A549 (cell line): ENCODE results near the gene RPS16. TPM values are rescaled to one million over a fixed set of nuclear protein-coding genes. Genes with fewer than 3 reads are reported as not detected.

Experiments
- ATAC-seq, 2 experiments: fragments of 200-7000 bp in 1 of 2; fragments of >200 bp in 1 of 2; cut with Nextera tagmentation in 1 of 2; cut with Tn5 transposase in 1 of 2; 3 replicates each; pipeline versions ENCODE4 v1.8.0 to v1.9.1; 2018 to 2020; ENCODE audit warnings: mild to moderate bottlenecking in 1 of 2, moderate library complexity in 1 of 2
- CTCF ChIA-PET: fragments of 300-600 bp; sonication (Branson Sonifier 250); formaldehyde crosslinking; extraction: SDS; loops from one replicate; lab custom pipeline; 2021; ENCODE audit warnings: antibody characterized with exemption, inconsistent platforms; lab: Yijun Ruan, JAX
- POLR2A ChIA-PET: fragments of 350-600 bp; formaldehyde crosslinking; extraction: SDS; loops from one replicate; lab custom pipeline; 2021; ENCODE audit warnings: antibody characterized with exemption, inconsistent platforms; lab: Yijun Ruan, JAX
- DNase-seq, 2 experiments: peaks; one replicate each; pipeline versions ENCODE4 v3.0.0 to v3.0.0-alpha.2; 2011 to 2016; ENCODE audit warnings: low read depth in 1 of 2, low spot score in 1 of 2
- FAIRE-seq: peaks from 2 replicates; lab custom pipeline; 2011; peaks lifted over from hg19 to GRCh38; lab: Jason Lieb, UNC
- H3K27ac ChIP-seq, 2 experiments: fragments of >200 bp; sonication (Bioruptor Twin); formaldehyde crosslinking; 3 replicates each; pipeline ENCODE4 v1.5.1; 2016 to 2017
- H3K4me1 ChIP-seq: fragments of >200 bp; sonication (Bioruptor Twin); formaldehyde crosslinking; 3 replicates; pipeline ENCODE4 v1.6.1; 2016
- H3K4me2 ChIP-seq: fragments of >200 bp; sonication (Bioruptor Twin); formaldehyde crosslinking; 3 replicates; pipeline ENCODE4 v1.6.1; 2016
- H3K4me3 ChIP-seq: fragments of >200 bp; sonication (Bioruptor Twin); formaldehyde crosslinking; 3 replicates; pipeline ENCODE4 v1.5.1; 2016
- H3K9me3 ChIP-seq: fragments of >200 bp; sonication (Bioruptor Twin); formaldehyde crosslinking; 3 replicates; pipeline ENCODE4 v1.6.1; 2016
- BCL3 ChIP-seq: fragments of >200 bp; sonication (Bioruptor Twin); formaldehyde crosslinking; IDR thresholded peaks from 3 replicates; pipeline ENCODE4 v1.6.1; 2016
- CBX2 ChIP-seq: fragments of 200-600 bp; sonication (generic); IDR thresholded peaks from 2 replicates; pipeline ENCODE4 v1.6.1; 2016; ENCODE audit warnings: low read depth, mild to moderate bottlenecking, borderline replicate concordance
- CEBPB ChIP-seq, 2 experiments: fragments of >200 bp in 1 of 2; sonication (Bioruptor Twin) in 1 of 2; formaldehyde crosslinking in 1 of 2; IDR thresholded peaks; 2 replicates each; pipeline ENCODE4 v1.6.1; 2012 to 2016
- CHD2 ChIP-seq: fragments of 150-350 bp; IDR thresholded peaks from 2 replicates; pipeline ENCODE4 v1.6.1; 2014; ENCODE audit warnings: low read length; ENCODE audit not compliant: partially characterized antibody
- CTCF ChIP-seq: fragments of >200 bp; sonication (Bioruptor Twin); formaldehyde crosslinking; IDR thresholded peaks from 3 replicates; pipeline ENCODE4 v1.5.1; 2016
- FOSL2 ChIP-seq, 2 experiments: fragments of 450-650 bp in 1 of 2; fragments of >200 bp in 1 of 2; sonication (Bioruptor Twin) in 1 of 2; formaldehyde crosslinking; IDR thresholded peaks; 2 replicates each; pipeline versions ENCODE4 v1.5.0 to v1.6.1; 2016 to 2020; ENCODE audit warnings: mild to moderate bottlenecking in 1 of 2, moderate library complexity in 1 of 2
- FOXS1 ChIP-seq: fragments of 250-450 bp; sonication (Bioruptor Pico); IDR thresholded peaks from 2 replicates; pipeline ENCODE4 v1.5.0; 2020; ENCODE audit warnings: mild to moderate bottlenecking, moderate library complexity
- GATA3 ChIP-seq: IDR thresholded peaks from 2 replicates; pipeline ENCODE4 v1.6.1; 2012; ENCODE audit warnings: borderline replicate concordance
- HMGXB4 ChIP-seq: fragments of 250-450 bp; sonication (Bioruptor Pico); IDR thresholded peaks from 2 replicates; pipeline ENCODE4 v1.5.0; 2021; ENCODE audit warnings: mild to moderate bottlenecking, moderate library complexity, borderline replicate concordance
- HOXB5 ChIP-seq: fragments of 250-450 bp; sonication (Bioruptor Pico); IDR thresholded peaks from 2 replicates; pipeline ENCODE4 v1.5.0; 2020; ENCODE audit warnings: mild to moderate bottlenecking, moderate library complexity
- JUN ChIP-seq, 2 experiments: fragments of >200 bp; sonication (Bioruptor Twin); formaldehyde crosslinking; IDR thresholded peaks; 2 replicates in 1 of 2; 3 replicates in 1 of 2; pipeline ENCODE4 v1.6.1; 2016 to 2017
- KDM5A ChIP-seq: fragments of 200-600 bp; sonication (generic); IDR thresholded peaks from 2 replicates; pipeline ENCODE4 v1.6.1; 2016; ENCODE audit warnings: antibody characterized with exemption, mild to moderate bottlenecking
- MYC ChIP-seq: IDR thresholded peaks from 2 replicates; pipeline ENCODE4 v1.6.1; 2012; ENCODE audit warnings: mild to moderate bottlenecking, inconsistent platforms, low read length, improper control_type of control experiment, borderline replicate concordance
- PBX3 ChIP-seq: IDR thresholded peaks from 2 replicates; pipeline ENCODE4 v1.6.1; 2012
- PHF8 ChIP-seq: fragments of 200-600 bp; sonication (generic); IDR thresholded peaks from 2 replicates; pipeline ENCODE4 v1.6.1; 2016; ENCODE audit warnings: low read depth, mild to moderate bottlenecking, antibody characterized with exemption, moderate library complexity, borderline replicate concordance
- POLR2A ChIP-seq: IDR thresholded peaks from 2 replicates; pipeline ENCODE4 v1.6.1; 2012; ENCODE audit warnings: mild to moderate bottlenecking, low read length
- RCOR1 ChIP-seq: fragments of 150-350 bp; IDR thresholded peaks from 2 replicates; pipeline ENCODE4 v1.6.1; 2014; ENCODE audit warnings: antibody characterized with exemption, low read length, low read depth
- REST ChIP-seq: fragments of 200-600 bp; sonication (generic); IDR thresholded peaks from 2 replicates; pipeline ENCODE4 v1.6.1; 2016; ENCODE audit warnings: antibody characterized with exemption, mild to moderate bottlenecking, moderate library complexity
- RFX5 ChIP-seq: fragments of 450-650 bp; IDR thresholded peaks from 2 replicates; pipeline ENCODE4 v1.7.1; 2014; ENCODE audit warnings: antibody characterized with exemption, mild to moderate bottlenecking, moderate library complexity
- SMC3 ChIP-seq: fragments of >200 bp; sonication (Bioruptor Twin); formaldehyde crosslinking; IDR thresholded peaks from 3 replicates; pipeline ENCODE4 v1.6.1; 2018; ENCODE audit warnings: inconsistent platforms
- TP53 ChIP-seq: fragments of 250-450 bp; sonication (Bioruptor Pico); IDR thresholded peaks from 2 replicates; pipeline ENCODE4 v1.5.0; 2021; ENCODE audit warnings: mild to moderate bottlenecking, moderate library complexity
- ZFP36 ChIP-seq: fragments of 450-650 bp; IDR thresholded peaks from 2 replicates; pipeline ENCODE4 v1.6.1; 2014; ENCODE audit warnings: borderline replicate concordance; ENCODE audit not compliant: partially characterized antibody
- WGBS: methylation state at CpG from one replicate; pipeline ENCODE4 v1.1.6; 2017; ENCODE audit errors: missing lambda C conversion rate; 5-methylcytosine and 5-hydroxymethylcytosine counted together
- polyA plus RNA-seq, 4 experiments: library from polyadenylated mRNA; depleted of rRNA in 3 of 4; stranded (reverse); fragments of >200 nt; fragmentation: RNase III in 1 of 4; extraction: RNeasy Plus Mini Kit Qiagen cat#74134 plus additional on column Dnase treatment in 1 of 4; gene quantifications; 2 replicates in 3 of 4; 3 replicates in 1 of 4; pipeline ENCODE4 v1.2.3, GENCODE V29; 2011 to 2017

The RPS16 gene
- polyA plus RNA-seq, 2 of the 4 experiments (the other 2 are of a cell fraction), result 4,348 to 4,855 TPM

- TF ChIP-seq REST (no peak), CEBPB (IDR thresholded peaks at IDR 0.05) (peak; percentile 62 to 76; a peak in 3 of 4 replicates), PBX3 (no peak)
Observed at GRCh38 chr19:39413911-39414608, 21.7 kb downstream of the RPS16 start (continued).

GRCh38 chr19:39413272-39413910 is 22.4 kb downstream of the RPS16 start:
- Histone ChIP-seq H3K4me1 (peaks cover 40% of the 10 kb centered on the region), H3K4me2 (peak overlapping the region; percentile 89), H3K4me3 (peak overlapping the region; percentile 67), H3K27ac (peak overlapping the region; percentile 89 to 94), H3K9me3 (no peaks in the 10 kb centered on the region)
- TF ChIP-seq PHF8 (no peak), BCL3 (no peak), RFX5 (no peak), POLR2A (peak; percentile 37; the same call in 1 of the 2 replicates), TP53 (no peak), SMC3 (no peak), ZFP36 (no peak), FOXS1 (CRISPR knock-in tag) (no peak), JUN (IDR thresholded peaks at IDR 0.05) (peak; percentile 22 to 50; a peak in 1 of 5 replicates), FOSL2 (IDR thresholded peaks at IDR 0.05) (no peak), FOSL2 (CRISPR knock-in tag; IDR thresholded peaks at IDR 0.05) (no peak), CBX2 (no peak), MYC (no peak)
- WGBS, result 4% methylated on average over 29 of the region's 54 CpGs
- FAIRE-seq (no peak), DNase-seq (peak; percentile 67 to 74), ATAC-seq (peak; percentile 1; a peak in 4 of 6 replicates)
- CTCF ChIA-PET, result interaction anchor here (0.6 to 23.5 kb wide), 15 partner anchors 13 to 130 kb away, joined by 3 to 457 read pairs (median 6); partner anchors contain the start of genes EID2B, MED29, PAF1 and RPS16
- POLR2A ChIA-PET, result interaction anchor here (0.9 to 4.7 kb wide), 10 partner anchors 9 to 119 kb away, joined by 3 to 102 read pairs (median 6); partner anchors contain the start of genes EID2B, MED29, PAF1 and RPS16

GRCh38 chr19:39412867-39413271 is 22.9 kb downstream of the RPS16 start:
- WGBS, result 2% methylated on average over 24 of the region's 24 CpGs
- DNase-seq (no peak), ATAC-seq (no peak), FAIRE-seq (no peak)
- CTCF ChIA-PET, result interaction anchor here (0.7 to 23.5 kb wide), 28 partner anchors 12 to 1010 kb away, joined by 3 to 484 read pairs (median 10); partner anchors contain the start of genes FAM98C, MED29, PAF1 and RPS16
- H3K4me1 ChIP-seq, result peaks cover 43% of the 10 kb centered on the region
- H3K4me3 ChIP-seq, result peak overlapping the region; percentile 67
- H3K27ac ChIP-seq, result peak overlapping the region; percentile 89 to 94
- TF ChIP-seq KDM5A, result 0 out of 2 replicates have a peak, but pooled peaks have one; percentile 50
- TF ChIP-seq HOXB5 (CRISPR knock-in tag), result no peak
- TF ChIP-seq GATA3, result no peak
- TF ChIP-seq CHD2, result peak; percentile 0
- TF ChIP-seq RCOR1, result no peak
- TF ChIP-seq HMGXB4 (CRISPR knock-in tag), result 0 out of 2 replicates have a peak, but pooled peaks have one; percentile 4
- TF ChIP-seq CTCF, result peak; percentile 44; the same call in 2 of the 3 replicates
- 0 out of 2 replicates have a peak, but pooled peaks have one; percentile 8 for TF ChIP-seq PHF8
- POLR2A ChIA-PET, result interaction anchor here (0.9 to 4.7 kb wide), 10 partner anchors 11 to 71 kb away, joined by 3 to 102 read pairs (median 20); partner anchors contain the start of genes MED29, PAF1, RPS16 and SAMD4B
- peak overlapping the region; percentile 89 for H3K4me2 ChIP-seq
- H3K9me3 ChIP-seq, result no peaks in the 10 kb centered on the region
